Thoracic aorta (tissue), 2 donors: ENCODE results near the gene NTNG2. TPM values are rescaled to one million over a fixed set of nuclear protein-coding genes. Genes with fewer than 3 reads are reported as not detected.

Source experiments
- ATAC-seq: fragments of 150-250 bp; one replicate; pipeline ENCODE4 v1.8.0; 2017; ENCODE audit warnings: low read depth; ENCODE audit not compliant: insufficient number of reproducible peaks, low FRiP score
- DNase-seq: peaks from one replicate; pipeline ENCODE4 v3.0.0-alpha.2; 2020; ENCODE audit warnings: low spot score
- H3K27ac ChIP-seq, 2 donors: fragments of 200-600 bp; sonication (generic); 1 replicate in 1 of 2; 2 replicates in 1 of 2; pipeline ENCODE4 v1.5.1; 2016; ENCODE audit warnings: mild to moderate bottlenecking in 2 of 2, moderate library complexity in 2 of 2
- H3K27me3 ChIP-seq: fragments of 200-600 bp; sonication (generic); replicated peaks from 2 replicates; pipeline ENCODE4 v1.6.0; 2016; ENCODE audit warnings: mild to moderate bottlenecking; ENCODE audit not compliant: insufficient read depth
- H3K36me3 ChIP-seq: fragments of 200-600 bp; sonication (generic); one replicate; pipeline ENCODE4 v1.5.1; 2016
- H3K4me1 ChIP-seq, 2 donors: fragments of 200-600 bp; sonication (generic); 1 replicate in 1 of 2; 2 replicates in 1 of 2; pipeline versions ENCODE4 v1.5.1 to v1.6.0; 2016; ENCODE audit warnings: low read depth in 2 of 2, mild to moderate bottlenecking in 1 of 2; ENCODE audit not compliant: control insufficient read depth in 1 of 2
- H3K4me3 ChIP-seq: fragments of 200-600 bp; sonication (generic); 2 replicates; pipeline ENCODE4 v1.5.1; 2016; ENCODE audit warnings: mild to moderate bottlenecking
- H3K9me3 ChIP-seq: fragments of 200-600 bp; sonication (generic); 2 replicates; pipeline ENCODE4 v1.5.1; 2016
- total RNA-seq, 2 donors: library from RNA; depleted of rRNA; stranded (reverse); fragments of >200 nt; gene quantifications; one replicate each; pipeline versions ENCODE4 v1.1.0 to v1.2.3, GENCODE V29; 2016
- TF ChIP-seq, protein P1 (sequence below): fragments of 200-600 bp; sonication (generic); IDR thresholded peaks from one replicate; pipeline ENCODE4 v1.5.1; 2019; ENCODE audit warnings: antibody characterized with exemption

Gene NTNG2
- total RNA-seq, 2 donors from 2014 or later: 1.2 to 2.0 TPM

DNA sequence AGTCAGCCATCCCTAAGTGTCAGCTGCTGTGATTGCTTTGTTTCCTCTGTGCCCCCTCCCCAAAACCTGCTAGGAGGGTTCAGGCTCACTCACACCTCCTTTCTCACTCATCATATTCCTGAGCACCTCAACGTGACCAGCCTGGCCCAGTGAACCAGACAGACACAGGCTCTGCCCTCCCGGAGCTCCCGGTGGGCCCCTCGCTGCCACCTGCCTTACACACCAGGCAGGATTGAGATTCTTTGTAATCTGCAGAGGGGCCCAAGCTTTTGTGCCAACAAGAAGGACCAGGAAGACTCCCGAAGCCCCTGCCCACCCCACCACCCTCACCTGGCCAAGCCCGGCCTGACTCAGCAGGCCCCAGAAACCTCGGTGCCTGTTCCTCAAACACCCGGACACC, 87.8 kb downstream of the NTNG2 start:
- TF ChIP-seq, protein P1, sequence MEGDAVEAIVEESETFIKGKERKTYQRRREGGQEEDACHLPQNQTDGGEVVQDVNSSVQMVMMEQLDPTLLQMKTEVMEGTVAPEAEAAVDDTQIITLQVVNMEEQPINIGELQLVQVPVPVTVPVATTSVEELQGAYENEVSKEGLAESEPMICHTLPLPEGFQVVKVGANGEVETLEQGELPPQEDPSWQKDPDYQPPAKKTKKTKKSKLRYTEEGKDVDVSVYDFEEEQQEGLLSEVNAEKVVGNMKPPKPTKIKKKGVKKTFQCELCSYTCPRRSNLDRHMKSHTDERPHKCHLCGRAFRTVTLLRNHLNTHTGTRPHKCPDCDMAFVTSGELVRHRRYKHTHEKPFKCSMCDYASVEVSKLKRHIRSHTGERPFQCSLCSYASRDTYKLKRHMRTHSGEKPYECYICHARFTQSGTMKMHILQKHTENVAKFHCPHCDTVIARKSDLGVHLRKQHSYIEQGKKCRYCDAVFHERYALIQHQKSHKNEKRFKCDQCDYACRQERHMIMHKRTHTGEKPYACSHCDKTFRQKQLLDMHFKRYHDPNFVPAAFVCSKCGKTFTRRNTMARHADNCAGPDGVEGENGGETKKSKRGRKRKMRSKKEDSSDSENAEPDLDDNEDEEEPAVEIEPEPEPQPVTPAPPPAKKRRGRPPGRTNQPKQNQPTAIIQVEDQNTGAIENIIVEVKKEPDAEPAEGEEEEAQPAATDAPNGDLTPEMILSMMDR: no peak
- Histone ChIP-seq H3K27me3 (no peaks in the 10 kb centered on the region), H3K36me3 (no peaks in the 10 kb centered on the region), H3K4me1 (peaks cover 0 to 12% of the 10 kb centered on the region in 2 donors), H3K27ac (no peak overlapping the region), H3K4me3 (no peak overlapping the region), H3K9me3 (no peaks in the 10 kb centered on the region)
- DNase-seq: no peak
- ATAC-seq: no peak

DNA sequence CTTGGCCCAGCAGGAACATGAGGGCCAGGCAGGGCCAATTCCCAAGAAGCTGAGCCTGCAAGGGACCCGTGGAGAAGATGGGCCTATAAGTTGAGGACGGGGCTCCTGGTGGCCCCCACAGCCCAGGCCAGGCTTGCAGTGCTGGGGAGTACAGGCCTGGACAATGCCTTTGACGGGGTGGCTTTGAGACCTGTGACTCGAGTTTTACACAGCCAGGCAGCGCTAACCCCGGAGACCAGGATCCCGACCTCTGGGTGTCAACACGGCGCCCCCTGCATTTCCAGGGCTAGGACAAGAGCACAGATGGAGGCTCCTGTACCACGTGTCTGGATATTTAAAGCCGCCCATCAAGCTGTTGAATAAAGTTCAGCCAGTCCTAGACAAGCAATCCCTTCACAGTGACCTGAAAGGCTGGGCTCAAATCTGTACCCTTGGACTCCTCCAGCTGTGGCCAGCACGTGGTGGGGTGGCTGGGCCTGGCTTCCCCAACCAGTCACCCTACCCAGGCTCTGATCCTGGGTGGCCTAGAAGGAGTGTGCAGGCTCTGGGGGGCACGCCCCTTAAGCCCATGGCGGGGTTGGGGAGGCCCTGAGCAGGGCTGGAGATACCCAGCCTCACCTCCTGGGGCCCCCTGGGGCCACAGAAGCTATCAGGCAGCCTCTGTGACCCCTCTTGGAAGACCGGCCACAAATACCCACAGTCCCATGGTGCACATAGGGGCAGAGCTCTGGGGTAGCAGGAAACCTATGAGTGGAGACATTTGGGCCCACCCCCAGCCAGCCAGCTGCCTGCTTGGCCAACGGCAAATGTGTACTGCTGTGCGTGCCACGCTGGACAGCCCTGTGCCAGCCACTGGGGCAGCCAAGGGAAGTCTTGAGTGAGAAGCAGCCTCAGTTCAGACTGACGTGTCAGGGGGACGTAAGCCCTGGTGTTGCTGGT, 88.7 kb downstream of the NTNG2 start:
- no peak for ATAC-seq
- TF ChIP-seq, protein P1: no peak
- Histone ChIP-seq H3K9me3 (no peaks in the 10 kb centered on the region), H3K27me3 (no peaks in the 10 kb centered on the region), H3K36me3 (no peaks in the 10 kb centered on the region), H3K4me1 (peaks cover 0 to 6% of the 10 kb centered on the region in 2 donors), H3K4me3 (no peak overlapping the region), H3K27ac (no peak overlapping the region)
- DNase-seq: no peak

DNA sequence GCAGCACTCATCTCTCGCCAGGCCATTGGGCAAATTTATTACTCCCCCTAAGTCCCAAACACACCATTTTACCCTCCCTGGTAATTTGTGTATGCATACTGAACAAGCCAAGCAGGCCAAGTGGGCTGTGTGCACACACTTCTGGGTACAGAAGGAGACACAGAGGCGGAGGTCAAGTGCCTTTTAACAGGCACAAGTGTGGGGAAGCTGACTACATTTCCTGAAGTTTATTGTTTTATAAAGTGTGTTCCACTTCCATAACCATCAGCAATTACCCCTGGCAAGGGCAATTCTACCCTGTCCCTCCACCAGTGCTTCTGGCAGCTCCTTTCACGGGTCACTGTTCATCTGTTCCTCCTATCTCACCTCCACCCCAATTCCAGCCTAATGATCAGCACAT, 99.0 kb downstream of the NTNG2 start:
- Histone ChIP-seq H3K9me3 (no peaks in the 10 kb centered on the region), H3K27me3 (no peaks in the 10 kb centered on the region), H3K4me1 (no peaks in the 10 kb centered on the region), H3K4me3 (no peak overlapping the region), H3K36me3 (peaks cover 20% of the 10 kb centered on the region), H3K27ac (no peak overlapping the region)
- TF ChIP-seq, protein P1: no peak
- DNase-seq: no peak
- no peak for ATAC-seq

DNA sequence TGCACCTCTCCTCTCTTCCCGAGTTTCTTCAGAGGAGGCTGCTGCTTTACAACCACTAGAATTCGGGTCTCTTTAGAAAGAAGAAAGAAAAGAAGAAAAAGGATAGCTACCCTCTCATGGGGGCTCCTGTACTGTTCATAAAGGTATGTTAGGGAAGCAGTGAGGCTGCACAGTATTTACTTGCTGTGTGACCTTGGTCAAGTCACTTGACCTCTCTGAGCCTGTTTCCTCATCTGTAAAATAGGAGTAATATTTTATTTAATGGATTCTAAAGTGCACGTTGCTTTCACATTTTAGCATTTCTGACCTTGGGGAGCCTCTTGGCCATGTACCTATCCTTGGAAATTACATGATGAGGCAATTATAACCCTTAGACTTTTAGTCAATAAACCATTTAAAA, 104.2 kb downstream of the NTNG2 start:
- H3K36me3 ChIP-seq: peaks cover 35% of the 10 kb centered on the region
- H3K4me1 ChIP-seq: no peaks in the 10 kb centered on the region
- no peaks in the 10 kb centered on the region for H3K9me3 ChIP-seq
- H3K4me3 ChIP-seq: no peak overlapping the region
- TF ChIP-seq, protein P1: no peak
- H3K27ac ChIP-seq: no peak overlapping the region
- ATAC-seq: no peak
- no peak for DNase-seq
- no peaks in the 10 kb centered on the region for H3K27me3 ChIP-seq

DNA sequence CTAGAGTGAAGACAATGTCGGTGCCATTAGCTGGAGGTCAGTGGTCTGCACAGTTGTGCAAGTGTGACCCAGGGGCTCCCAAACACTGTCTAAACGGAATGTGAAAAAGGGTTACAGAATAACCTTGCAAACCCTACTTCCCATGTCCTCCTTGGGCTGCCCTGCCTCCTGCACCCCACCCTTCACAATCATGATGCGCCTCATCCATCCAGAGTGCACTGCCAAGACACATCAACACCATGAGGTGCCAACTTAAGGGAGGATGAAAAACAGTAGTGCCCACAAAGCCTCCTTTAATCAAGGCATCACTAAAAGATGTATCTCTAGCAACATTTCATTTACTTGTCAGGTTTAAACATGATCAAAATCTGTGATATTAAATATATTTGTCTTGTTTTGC, 105.8 kb downstream of the NTNG2 start:
- peaks cover 38% of the 10 kb centered on the region for H3K36me3 ChIP-seq
- no peaks in the 10 kb centered on the region for H3K27me3 ChIP-seq
- DNase-seq (no peak), ATAC-seq (no peak)
- H3K27ac ChIP-seq: no peak overlapping the region
- no peaks in the 10 kb centered on the region for H3K9me3 ChIP-seq
- H3K4me1 ChIP-seq: no peaks in the 10 kb centered on the region
- TF ChIP-seq, protein P1: no peak
- H3K4me3 ChIP-seq: no peak overlapping the region
